ENCODE data around the gene CHPF2. TPM values are rescaled to one million over a fixed set of nuclear protein-coding genes. Genes with fewer than 3 reads are reported as not detected.

The CHPF2 gene
- total RNA-seq, 1 donor from 2014 or later: 84.7 TPM

DNA sequence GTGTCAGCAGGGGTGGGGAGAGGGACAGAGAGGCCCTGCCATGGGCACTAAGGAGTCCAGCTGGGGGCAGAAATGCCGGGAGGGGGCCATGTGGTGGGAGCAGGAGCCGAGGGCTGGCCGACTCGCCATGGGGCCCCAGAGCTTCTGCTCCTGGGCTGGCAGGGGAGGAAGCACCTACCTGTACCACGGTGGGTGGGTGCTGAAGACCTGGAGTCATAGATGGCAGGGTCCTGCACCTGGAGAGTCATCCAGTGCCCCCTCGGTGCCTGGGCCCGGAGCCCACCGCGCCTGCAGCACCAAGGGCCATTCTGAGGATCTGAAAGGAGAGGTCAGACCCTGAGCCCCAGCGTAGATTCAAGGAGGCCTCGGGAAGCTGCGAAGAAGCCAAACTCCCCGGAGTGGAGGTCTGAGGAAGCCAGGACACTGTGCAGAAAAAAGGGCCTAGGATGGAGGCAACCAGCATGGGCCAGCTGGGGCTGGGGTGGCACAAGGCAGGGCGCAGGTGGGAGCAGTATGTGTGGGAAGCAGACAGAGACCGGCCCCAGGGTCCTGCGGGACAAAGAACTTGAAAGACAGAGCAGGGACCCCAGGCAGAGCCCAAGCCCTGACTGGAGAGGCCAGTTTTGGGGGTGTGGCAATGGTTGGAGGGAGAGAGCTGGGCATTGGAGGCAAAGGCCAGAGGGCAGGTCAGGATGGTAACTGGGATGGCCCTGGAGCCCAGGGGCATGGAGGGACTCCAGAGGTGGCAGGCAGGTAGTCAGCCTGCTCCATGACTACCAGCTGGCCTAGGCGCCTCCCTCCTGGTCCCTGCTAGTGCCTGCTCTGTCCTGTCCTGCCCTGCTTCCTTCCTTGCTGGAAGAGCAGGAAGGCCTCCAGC lies 42.9 kb downstream of the CHPF2 start:
- Histone ChIP-seq H3K27ac (ENCODE audit: low read depth, low read length) (no peak overlapping the region), H3K4me2 (ENCODE audit: low read length) (no peak overlapping the region), H3K79me2 (ENCODE audit: insufficient read depth, low read length) (no peaks in the 10 kb centered on the region), H3K4me3 (ENCODE audit: insufficient read depth, low read depth, low read length) (no peak overlapping the region), H3K9me3 (ENCODE audit: insufficient read depth, low read depth, low read length) (no peaks in the 10 kb centered on the region), H3K27me3 (ENCODE audit: insufficient read depth, low read length) (no peaks in the 10 kb centered on the region), H3K36me3 (ENCODE audit: insufficient read depth, low read length) (no peaks in the 10 kb centered on the region), H3K4me1 (ENCODE audit: insufficient read depth, low read length) (no peaks in the 10 kb centered on the region), H4K20me1 (ENCODE audit: insufficient read depth, low read length) (no peaks in the 10 kb centered on the region), H3K9ac (ENCODE audit: low read length) (no peak overlapping the region), H2AFZ (ENCODE audit: low read depth, low read length) (no peak overlapping the region)
- H3K4me3 Mint-ChIP-seq (ENCODE audit: unreplicated experiment): peak overlapping the region; percentile 69
- FAIRE-seq (no peak), DNase-seq (ENCODE audit: low read depth) (no peak)
- no peak for TF ChIP-seq EZH2 (IDR thresholded peaks at IDR 0.05; ENCODE audit: insufficient read depth, low read length)
- TF ChIP-seq, protein P1, sequence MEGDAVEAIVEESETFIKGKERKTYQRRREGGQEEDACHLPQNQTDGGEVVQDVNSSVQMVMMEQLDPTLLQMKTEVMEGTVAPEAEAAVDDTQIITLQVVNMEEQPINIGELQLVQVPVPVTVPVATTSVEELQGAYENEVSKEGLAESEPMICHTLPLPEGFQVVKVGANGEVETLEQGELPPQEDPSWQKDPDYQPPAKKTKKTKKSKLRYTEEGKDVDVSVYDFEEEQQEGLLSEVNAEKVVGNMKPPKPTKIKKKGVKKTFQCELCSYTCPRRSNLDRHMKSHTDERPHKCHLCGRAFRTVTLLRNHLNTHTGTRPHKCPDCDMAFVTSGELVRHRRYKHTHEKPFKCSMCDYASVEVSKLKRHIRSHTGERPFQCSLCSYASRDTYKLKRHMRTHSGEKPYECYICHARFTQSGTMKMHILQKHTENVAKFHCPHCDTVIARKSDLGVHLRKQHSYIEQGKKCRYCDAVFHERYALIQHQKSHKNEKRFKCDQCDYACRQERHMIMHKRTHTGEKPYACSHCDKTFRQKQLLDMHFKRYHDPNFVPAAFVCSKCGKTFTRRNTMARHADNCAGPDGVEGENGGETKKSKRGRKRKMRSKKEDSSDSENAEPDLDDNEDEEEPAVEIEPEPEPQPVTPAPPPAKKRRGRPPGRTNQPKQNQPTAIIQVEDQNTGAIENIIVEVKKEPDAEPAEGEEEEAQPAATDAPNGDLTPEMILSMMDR (IDR thresholded peaks at IDR 0.05; ENCODE audit: insufficient read depth, low read depth, low read length): no peak
- H3K27me3 Mint-ChIP-seq (ENCODE audit: low read depth, unreplicated experiment): peaks cover 60% of the 10 kb centered on the region
- H3K9me3 Mint-ChIP-seq (ENCODE audit: unreplicated experiment): peaks cover 9% of the 10 kb centered on the region
- no peak overlapping the region for H3K27ac Mint-ChIP-seq (ENCODE audit: unreplicated experiment)
- peaks cover 7% of the 10 kb centered on the region for H3K36me3 Mint-ChIP-seq (ENCODE audit: low read depth, unreplicated experiment)
- no peaks in the 10 kb centered on the region for H3K4me1 Mint-ChIP-seq (ENCODE audit: low read depth, unreplicated experiment)

DNA sequence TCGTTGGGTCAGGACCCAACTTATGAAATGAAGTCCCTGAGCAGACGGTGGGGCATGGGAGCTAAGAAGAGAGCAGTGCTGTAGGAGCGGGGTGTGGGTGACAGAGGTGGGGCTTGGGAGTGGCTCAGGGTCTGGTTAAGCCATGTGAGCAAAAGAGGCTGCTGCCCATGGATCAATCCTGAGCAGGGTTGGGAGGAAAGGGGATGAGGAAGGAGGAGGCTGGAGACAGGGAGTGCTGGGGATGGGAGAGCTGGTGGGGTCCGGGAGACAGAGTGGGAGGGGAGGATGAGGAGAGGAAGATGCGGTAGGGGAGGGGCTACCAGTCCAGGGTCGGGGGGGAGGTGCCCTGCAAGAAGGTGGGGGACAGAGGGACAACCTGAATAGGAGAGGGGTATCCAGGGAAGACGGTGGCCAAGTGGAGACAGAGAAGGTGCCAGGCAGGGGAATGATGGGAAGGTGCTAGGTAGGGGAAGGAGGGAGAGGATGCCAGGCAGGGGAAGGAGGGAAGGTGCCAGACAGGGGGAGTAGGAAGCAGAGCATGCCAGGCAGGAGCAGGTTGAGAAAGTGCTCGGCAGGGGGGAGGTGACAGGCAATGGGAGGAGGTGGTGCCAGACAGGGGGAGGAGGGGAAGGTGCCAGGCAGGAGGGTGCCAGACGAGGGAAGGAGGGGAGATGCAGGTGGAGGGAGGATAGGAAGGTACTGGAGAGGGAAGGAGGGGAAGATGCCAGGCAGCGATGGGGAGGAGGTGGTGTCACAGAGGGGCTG lies 43.7 kb downstream of the CHPF2 start:
- Histone ChIP-seq H3K4me2 (ENCODE audit: low read length) (peak overlapping the region; percentile 90), H3K79me2 (ENCODE audit: insufficient read depth, low read length) (no peaks in the 10 kb centered on the region), H3K27ac (ENCODE audit: low read depth, low read length) (no peak overlapping the region), H3K9ac (ENCODE audit: low read length) (no peak overlapping the region), H3K9me3 (ENCODE audit: insufficient read depth, low read depth, low read length) (no peaks in the 10 kb centered on the region), H3K4me1 (ENCODE audit: insufficient read depth, low read length) (no peaks in the 10 kb centered on the region), H4K20me1 (ENCODE audit: insufficient read depth, low read length) (no peaks in the 10 kb centered on the region), H2AFZ (ENCODE audit: low read depth, low read length) (no peak overlapping the region), H3K36me3 (ENCODE audit: insufficient read depth, low read length) (no peaks in the 10 kb centered on the region), H3K4me3 (ENCODE audit: insufficient read depth, low read depth, low read length) (no peak overlapping the region), H3K27me3 (ENCODE audit: insufficient read depth, low read length) (peaks cover 4% of the 10 kb centered on the region)
- Mint-ChIP-seq H3K27me3 (ENCODE audit: low read depth, unreplicated experiment) (peaks cover 59% of the 10 kb centered on the region), H3K4me3 (ENCODE audit: unreplicated experiment) (peak overlapping the region; percentile 69), H3K9me3 (ENCODE audit: unreplicated experiment) (peaks cover 7% of the 10 kb centered on the region), H3K36me3 (ENCODE audit: low read depth, unreplicated experiment) (peaks cover 2% of the 10 kb centered on the region), H3K27ac (ENCODE audit: unreplicated experiment) (no peak overlapping the region), H3K4me1 (ENCODE audit: low read depth, unreplicated experiment) (no peaks in the 10 kb centered on the region)
- DNase-seq (ENCODE audit: low read depth) (no peak), FAIRE-seq (no peak)
- no peak for TF ChIP-seq EZH2 (IDR thresholded peaks at IDR 0.05; ENCODE audit: insufficient read depth, low read length)
- TF ChIP-seq, protein P1 (IDR thresholded peaks at IDR 0.05; ENCODE audit: insufficient read depth, low read depth, low read length): no peak
